ENCODE results near the gene ALG3.

DNA sequence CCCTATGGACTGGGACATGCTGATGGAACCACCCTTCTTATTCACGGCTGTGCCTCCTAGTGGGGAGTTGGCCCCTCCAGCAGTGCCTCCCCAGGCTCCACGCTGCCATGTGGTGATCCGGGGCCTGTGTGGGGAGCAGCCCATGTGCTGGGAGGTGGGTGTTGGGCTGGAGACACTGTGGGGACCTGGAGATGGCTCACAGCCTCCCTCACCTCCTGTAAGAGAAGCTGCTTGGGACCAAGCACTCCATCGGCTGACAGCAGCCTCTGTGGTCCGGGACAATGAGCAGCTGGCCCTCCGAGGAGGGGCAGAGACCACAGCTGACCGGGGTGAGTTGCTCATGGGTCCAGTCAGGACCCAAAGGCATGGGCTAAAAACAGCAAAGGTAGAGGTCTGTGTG lies 9.1 kb downstream of the ALG3 start:
- no peak for TF ChIP-seq CTCF (IDR thresholded peaks at IDR 0.05)
- TF ChIP-seq POLR2A (IDR thresholded peaks at IDR 0.05), result no peak

Data from tibial nerve (tissue), 3 donors.